ENCODE data around the gene MTMR8. TPM values are rescaled to one million over a fixed set of nuclear protein-coding genes. Genes with fewer than 3 reads are reported as not detected.
"Not testable (repeated sequence)": the region's sequence is repeated elsewhere in the genome, so short reads cannot be mapped to it uniquely, and the experiment has no call there.

MTMR8 gene
- total RNA-seq, 4 donors from 2014 or later, result 1.0 to 5.3 (median 5.2) TPM; not detected in 1

DNA sequence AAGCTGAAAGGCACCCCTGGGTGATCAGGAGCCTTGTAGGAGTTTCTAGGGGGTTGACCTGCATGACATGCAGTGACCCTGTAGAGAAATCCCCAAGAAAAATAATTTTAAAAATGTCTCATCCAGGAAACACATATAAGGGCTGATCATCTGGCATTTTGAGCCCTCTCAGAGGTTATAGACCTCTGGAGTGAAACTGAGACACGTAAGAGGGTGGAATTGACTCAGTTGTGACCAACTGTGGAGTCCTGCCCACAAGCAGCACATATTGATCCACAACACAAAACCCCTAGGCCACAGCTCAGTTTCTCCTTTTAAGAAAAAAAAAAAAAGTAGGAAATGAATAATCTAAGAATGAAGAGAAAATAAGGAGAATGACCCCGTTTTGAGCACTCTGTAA is 32.5 kb upstream of the MTMR8 start:
- H3K27ac ChIP-seq, result no peak overlapping the region
- no peaks in the 10 kb centered on the region for H3K4me1 ChIP-seq
- H3K9me3 ChIP-seq, result no peaks in the 10 kb centered on the region
- intact Hi-C loops (cut with DNase I; ENCODE audit: low total_unique reads), result no loop called here
- H3K36me3 ChIP-seq, result no peaks in the 10 kb centered on the region
- no peak for DNase-seq
- H3K27me3 ChIP-seq, result no peaks in the 10 kb centered on the region
- H3K4me3 ChIP-seq, result no peak overlapping the region
- TF ChIP-seq CTCF (IDR thresholded peaks at IDR 0.05), result no peak
- no peak for TF ChIP-seq POLR2A (IDR thresholded peaks at IDR 0.05)

GRCh38 chrX:64427281-64427680 is 32.0 kb upstream of the MTMR8 start:
- Histone ChIP-seq H3K36me3 (no peaks in the 10 kb centered on the region), H3K4me1 (no peaks in the 10 kb centered on the region), H3K27ac (no peak overlapping the region), H3K9me3 (no peaks in the 10 kb centered on the region), H3K27me3 (no peaks in the 10 kb centered on the region), H3K4me3 (no peak overlapping the region)
- intact Hi-C loops (cut with DNase I; ENCODE audit: low total_unique reads), result no loop called here
- DNase-seq, result no peak
- no peak for TF ChIP-seq POLR2A (IDR thresholded peaks at IDR 0.05)
- no peak for TF ChIP-seq CTCF (IDR thresholded peaks at IDR 0.05)

- H3K4me1 ChIP-seq; H3K4me3 ChIP-seq; H3K27me3 ChIP-seq; DNase-seq; intact Hi-C loops (cut with DNase I; ENCODE audit: low total_unique reads); H3K27ac ChIP-seq; H3K9me3 ChIP-seq; H3K36me3 ChIP-seq: not testable (repeated sequence)
These were observed 14.5 kb upstream of the MTMR8 start for GRCh38 chrX:64409730-64410129.

DNA sequence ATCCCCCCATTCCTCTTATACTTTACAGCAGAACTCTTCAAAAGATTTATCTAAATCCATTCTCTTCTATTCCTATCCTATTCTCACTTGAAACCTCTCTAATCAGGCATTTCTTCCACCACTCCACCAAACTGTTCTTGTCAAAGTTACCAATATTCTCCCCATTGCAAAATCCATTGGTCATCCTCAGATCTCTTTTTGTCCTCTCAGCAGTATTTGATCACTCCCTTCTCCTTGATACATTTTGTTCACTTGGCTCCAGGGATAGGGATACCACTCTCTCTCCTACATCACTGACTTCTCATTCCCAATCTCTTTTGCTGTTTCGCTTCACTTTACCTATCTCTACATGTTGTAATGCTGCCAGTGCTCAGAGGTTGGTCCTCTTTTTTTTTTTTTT is 2.8 kb upstream of the MTMR8 start:
- TF ChIP-seq CTCF (IDR thresholded peaks at IDR 0.05), result no peak
- no peak for TF ChIP-seq POLR2A (IDR thresholded peaks at IDR 0.05)
- H3K4me3 ChIP-seq, result no peak overlapping the region
- intact Hi-C loops (cut with DNase I; ENCODE audit: low total_unique reads), result no loop called here

GRCh38 chrX:64395568-64395929 is 297 bp upstream of the MTMR8 start:
- Histone ChIP-seq H3K36me3 (no peaks in the 10 kb centered on the region), H3K4me1 (no peaks in the 10 kb centered on the region), H3K4me3 (peak overlapping the region; percentile 47 to 64), H3K27ac (no peak overlapping the region), H3K9me3 (no peaks in the 10 kb centered on the region), H3K27me3 (no peaks in the 10 kb centered on the region)
- TF ChIP-seq CTCF (IDR thresholded peaks at IDR 0.05) (no peak), POLR2A (IDR thresholded peaks at IDR 0.05) (no peak)
- intact Hi-C loops (cut with DNase I; ENCODE audit: low total_unique reads), result no loop called here
- DNase-seq, result no peak

More for the DNA sequence above, 2.8 kb upstream of the MTMR8 start:
- H3K36me3 ChIP-seq, result no peaks in the 10 kb centered on the region
- H3K27ac ChIP-seq, result no peak overlapping the region
- no peaks in the 10 kb centered on the region for H3K4me1 ChIP-seq
- no peaks in the 10 kb centered on the region for H3K9me3 ChIP-seq
- no peak for DNase-seq
- H3K27me3 ChIP-seq, result no peaks in the 10 kb centered on the region
